HepG2 (cell line): ENCODE measurements around the gene RANBP3. TPM values are rescaled to one million over a fixed set of nuclear protein-coding genes. Genes with fewer than 3 reads are reported as not detected.

ENCODE experiments used
- CEBPG ChIP-seq: IDR thresholded peaks from 2 replicates; pipeline ENCODE4 v1.6.1; 2016
- HCFC1 ChIP-seq: fragments of 150-350 bp; IDR thresholded peaks from 2 replicates; pipeline ENCODE4 v1.6.1; 2014; ENCODE audit warnings: low read depth, low read length
- HHEX ChIP-seq: IDR thresholded peaks from 2 replicates; pipeline ENCODE4 v1.6.1; 2016; ENCODE audit warnings: control low read depth
- HNF1A ChIP-seq, 2 experiments: sonication (generic) in 1 of 2; formaldehyde crosslinking in 1 of 2; IDR thresholded peaks; 2 replicates each; pipeline versions ENCODE4 v1.4.0 to v1.6.1; 2016 to 2020; ENCODE audit warnings: borderline replicate concordance in 1 of 2, low read depth in 1 of 2, mild to moderate bottlenecking in 1 of 2, missing genetic modification reagents in 1 of 2
- KAT8 ChIP-seq: IDR thresholded peaks from 2 replicates; pipeline ENCODE4 v1.6.1; 2016; ENCODE audit warnings: missing genetic modification reagents, missing compliant biosample characterization
- KLF6 ChIP-seq: IDR thresholded peaks from 2 replicates; pipeline ENCODE4 v1.8.0; 2016; ENCODE audit warnings: missing biosample characterization, missing genetic modification reagents
- KMT2A ChIP-seq: sonication (generic); formaldehyde crosslinking; IDR thresholded peaks from 2 replicates; pipeline ENCODE4 v1.4.0; 2020; ENCODE audit warnings: missing genetic modification reagents
- MAF1 ChIP-seq: sonication (generic); formaldehyde crosslinking; IDR thresholded peaks from 2 replicates; pipeline ENCODE4 v1.5.0; 2020; ENCODE audit warnings: missing genetic modification reagents, borderline replicate concordance
- MAZ ChIP-seq, 2 experiments: sonication (generic) in 1 of 2; formaldehyde crosslinking in 1 of 2; IDR thresholded peaks; 2 replicates each; pipeline versions ENCODE4 v1.5.0 to v1.6.1; 2012 to 2020; ENCODE audit warnings: low read depth in 2 of 2, mild to moderate bottlenecking in 2 of 2, borderline replicate concordance in 1 of 2, improper control_type of control experiment in 1 of 2, low read length in 1 of 2, missing genetic modification reagents in 1 of 2, moderate library complexity in 1 of 2
- MED1 ChIP-seq: sonication (generic); formaldehyde crosslinking; IDR thresholded peaks from 2 replicates; pipeline ENCODE4 v1.4.0; 2020; ENCODE audit warnings: missing genetic modification reagents
- MEIS2 ChIP-seq: sonication (generic); formaldehyde crosslinking; IDR thresholded peaks from 2 replicates; pipeline ENCODE4 v1.9.0; 2021; ENCODE audit warnings: mild to moderate bottlenecking, missing genetic modification reagents
- SMAD9 ChIP-seq: sonication (generic); formaldehyde crosslinking; IDR thresholded peaks from 2 replicates; pipeline ENCODE4 v1.5.1; 2020; ENCODE audit warnings: mild to moderate bottlenecking, missing genetic modification reagents
- SOX6 ChIP-seq, 2 experiments: fragments of 450-650 bp in 1 of 2; sonication (generic) in 1 of 2; formaldehyde crosslinking in 1 of 2; IDR thresholded peaks; 2 replicates each; pipeline versions ENCODE4 v1.4.0 to v1.6.1; 2017 to 2020; ENCODE audit warnings: antibody characterized with exemption in 1 of 2, mild to moderate bottlenecking in 1 of 2, missing genetic modification reagents in 1 of 2
- SRSF9 ChIP-seq: fragments of 200-400 bp; formaldehyde crosslinking; IDR thresholded peaks from 2 replicates; pipeline ENCODE4 v1.6.1; 2018; ENCODE audit warnings: borderline replicate concordance, mild to moderate bottlenecking, low read depth, low read length; ENCODE audit not compliant: insufficient read depth, poor library complexity, severe bottlenecking
- TEAD3 ChIP-seq: optimal IDR thresholded peaks from 2 replicates; pipeline ENCODE3; 2016; ENCODE audit warnings: borderline replicate concordance
- TFDP2 ChIP-seq: sonication (generic); formaldehyde crosslinking; IDR thresholded peaks from 2 replicates; pipeline ENCODE4 v1.4.0; 2020; ENCODE audit warnings: missing genetic modification reagents
- TP53 ChIP-seq: sonication (generic); formaldehyde crosslinking; conservative IDR thresholded peaks from 2 replicates; pipeline ENCODE4 v1.4.0; 2020; ENCODE audit warnings: missing genetic modification reagents
- ZMYM3 ChIP-seq: sonication (generic); formaldehyde crosslinking; IDR thresholded peaks from 2 replicates; pipeline ENCODE4 v1.5.1; 2020; ENCODE audit warnings: mild to moderate bottlenecking, missing genetic modification reagents
- ZNF292 ChIP-seq: sonication (generic); formaldehyde crosslinking; IDR thresholded peaks from 2 replicates; pipeline ENCODE4 v1.8.1; 2022; ENCODE audit warnings: mild to moderate bottlenecking, low read depth, missing genetic modification reagents, borderline replicate concordance
- ZNF350 ChIP-seq: sonication (generic); formaldehyde crosslinking; IDR thresholded peaks from 2 replicates; pipeline ENCODE4 v1.4.0; 2020; ENCODE audit warnings: mild to moderate bottlenecking, low read depth, missing genetic modification reagents, borderline replicate concordance
- ZNF557 ChIP-seq: sonication (generic); formaldehyde crosslinking; IDR thresholded peaks from 2 replicates; pipeline ENCODE4 v1.4.0; 2020; ENCODE audit warnings: missing genetic modification reagents
- ZNF605 ChIP-seq: sonication (generic); formaldehyde crosslinking; IDR thresholded peaks from 2 replicates; pipeline ENCODE4 v1.8.0; 2022; ENCODE audit warnings: mild to moderate bottlenecking, missing genetic modification reagents
- ZNF644 ChIP-seq: IDR thresholded peaks from 2 replicates; pipeline ENCODE4 v1.6.1; 2016; ENCODE audit warnings: low read depth
- polyA plus RNA-seq, 8 experiments: library from polyadenylated mRNA; depleted of rRNA in 3 of 8; stranded (reverse) in 7 of 8; unstranded in 1 of 8; fragments of >200 nt; fragmentation: Illumina TruSeq in 4 of 8; extraction: Trizol in 4 of 8; gene quantifications; 2 replicates each; pipeline versions ENCODE4 v1.2.1 to v1.2.3, GENCODE V29; 2011 to 2016; ENCODE audit warnings: low read depth in 4 of 8, missing spikeins in 1 of 8, mixed read lengths in 1 of 8; ENCODE audit not compliant: insufficient read depth in 1 of 8
- total RNA-seq, 5 experiments: library from RNA; depleted of rRNA; stranded (reverse); fragments of >200 nt; fragmentation: Illumina TruSeq; extraction: Trizol; gene quantifications; 2 replicates each; pipeline ENCODE4 v1.2.3, GENCODE V29; 2016; ENCODE audit warnings: low read depth in 1 of 5
- TF ChIP-seq, protein P1 (sequence below): sonication (generic); formaldehyde crosslinking; IDR thresholded peaks from 2 replicates; pipeline ENCODE4 v1.8.0; 2022; ENCODE audit warnings: missing genetic modification reagents, mild to moderate bottlenecking, borderline replicate concordance

Gene RANBP3
- total and polyA plus RNA-seq, 2 of the 13 experiments (the other 11 are each of a cell fraction or from before 2014, with no cell fraction given) = 39.5 to 149 TPM

DNA sequence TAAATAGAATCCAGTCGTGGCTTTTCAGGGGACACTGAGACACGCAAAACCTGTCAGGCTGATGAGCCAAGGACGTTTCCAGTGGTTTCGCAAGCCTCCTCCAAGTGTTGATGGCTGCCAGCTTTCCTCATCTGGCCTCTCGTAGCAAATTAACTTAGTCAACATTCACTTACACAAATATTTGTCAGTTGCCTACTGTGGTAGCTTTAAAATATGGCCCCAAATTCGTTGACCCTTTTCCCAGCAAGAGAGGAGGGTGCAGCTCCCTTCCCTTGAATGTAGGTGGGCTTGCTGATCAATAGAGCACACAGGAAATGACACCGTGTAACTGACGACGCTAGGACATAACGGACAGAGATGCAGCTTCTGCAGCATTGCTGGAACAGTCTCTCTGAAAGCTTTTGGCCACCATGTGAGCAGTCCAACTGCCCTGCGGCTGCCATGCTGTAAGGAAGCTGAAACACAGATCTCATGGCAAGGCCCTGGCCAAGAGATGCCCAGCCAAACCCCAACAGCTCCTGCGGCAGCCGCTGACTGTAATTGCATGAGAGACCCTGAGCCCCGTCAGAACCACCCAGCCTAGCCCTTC is 5.5 kb upstream of the RANBP3 start (continued):
- TF ChIP-seq HNF1A (IDR thresholded peaks at IDR 0.05; ENCODE audit: low read depth) (no peak), HNF1A (CRISPR knock-in tag; IDR thresholded peaks at IDR 0.05; ENCODE audit: borderline replicate concordance) (no peak; the same call in 1 of the 2 replicates), SMAD9 (CRISPR knock-in tag) (no peak), ZNF292 (CRISPR knock-in tag) (peak; percentile 87; the same call in 1 of the 2 replicates), KAT8 (CRISPR knock-in tag) (peak; percentile 52; the same call in 1 of the 2 replicates), TFDP2 (CRISPR knock-in tag) (peak; percentile 50; the same call in 1 of the 2 replicates), HHEX (CRISPR knock-in tag) (0 out of 2 replicates have a peak, but pooled peaks have one; percentile 37), HCFC1 (no peak), TEAD3 (peak; percentile 12), MAZ (IDR thresholded peaks at IDR 0.05; ENCODE audit: borderline replicate concordance, low read depth, low read length) (no peak), MAZ (CRISPR knock-in tag; IDR thresholded peaks at IDR 0.05; ENCODE audit: low read depth) (peak; percentile 46; the same call in 1 of the 2 replicates), TP53 (CRISPR knock-in tag) (0 out of 2 replicates have a peak, but pooled peaks have one; percentile 3), MEIS2 (CRISPR knock-in tag) (peak; percentile 76; the same call in 1 of the 2 replicates), KMT2A (peak; percentile 46; the same call in 1 of the 2 replicates), ZMYM3 (CRISPR knock-in tag) (peak; percentile 44), ZNF644 (CRISPR knock-in tag) (peak; percentile 74; the same call in 1 of the 2 replicates), ZNF350 (peak; percentile 31; the same call in 1 of the 2 replicates), CEBPG (CRISPR knock-in tag) (peak; percentile 90), ZNF557 (CRISPR knock-in tag) (no peak), SRSF9 (no peak), MAF1 (CRISPR knock-in tag) (no peak), KLF6 (CRISPR knock-in tag) (no peak), MED1 (peak; percentile 47), SOX6 (IDR thresholded peaks at IDR 0.05) (no peak), SOX6 (CRISPR knock-in tag; IDR thresholded peaks at IDR 0.05) (peak; percentile 84), ZNF605 (CRISPR knock-in tag) (peak; percentile 65; the same call in 1 of the 2 replicates)
- TF ChIP-seq, protein P1, sequence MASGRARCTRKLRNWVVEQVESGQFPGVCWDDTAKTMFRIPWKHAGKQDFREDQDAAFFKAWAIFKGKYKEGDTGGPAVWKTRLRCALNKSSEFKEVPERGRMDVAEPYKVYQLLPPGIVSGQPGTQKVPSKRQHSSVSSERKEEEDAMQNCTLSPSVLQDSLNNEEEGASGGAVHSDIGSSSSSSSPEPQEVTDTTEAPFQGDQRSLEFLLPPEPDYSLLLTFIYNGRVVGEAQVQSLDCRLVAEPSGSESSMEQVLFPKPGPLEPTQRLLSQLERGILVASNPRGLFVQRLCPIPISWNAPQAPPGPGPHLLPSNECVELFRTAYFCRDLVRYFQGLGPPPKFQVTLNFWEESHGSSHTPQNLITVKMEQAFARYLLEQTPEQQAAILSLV = no peak
